Measurements from ENCODE around the gene TRIM43.
"Not testable (repeated sequence)": the region's sequence is repeated elsewhere in the genome, so short reads cannot be mapped to it uniquely, and the experiment has no call there.

TRIM43 gene

GRCh38 chr2:95622728-95623127, 30.9 kb downstream of the TRIM43 start:
- H3K4me1 ChIP-seq (ENCODE audit: control insufficient read depth in 1 of 2, insufficient read depth in 2 of 2, low read length in 2 of 2); H3K4me3 ChIP-seq (ENCODE audit: low read depth, low read length); H2BK5ac ChIP-seq (ENCODE audit: low read depth, low read length, poor library complexity); H3K18ac ChIP-seq (ENCODE audit: low read length); H3K4ac ChIP-seq (ENCODE audit: low read depth, low read length); H2AK5ac ChIP-seq (ENCODE audit: low read length); H2BK120ac ChIP-seq (ENCODE audit: insufficient read depth, low read length, poor library complexity); H3K27ac ChIP-seq (ENCODE audit: low read depth, low read length); DNase-seq; H4K91ac ChIP-seq (ENCODE audit: low read depth, low read length); H3K9ac ChIP-seq (ENCODE audit: low read length); H4K8ac ChIP-seq (ENCODE audit: low read depth, low read length); H3K27me3 ChIP-seq (ENCODE audit: insufficient read depth, low read length); H3K79me2 ChIP-seq (ENCODE audit: control insufficient read depth, insufficient read depth, low read length, poor library complexity); H3K14ac ChIP-seq (ENCODE audit: low read length); H2BK12ac ChIP-seq (ENCODE audit: low read length); H4K12ac ChIP-seq (ENCODE audit: low read depth, low read length); H3K9me3 ChIP-seq (ENCODE audit: insufficient read depth, low read depth, low read length); H3K79me1 ChIP-seq (ENCODE audit: low read length); H3K36me3 ChIP-seq (ENCODE audit: control insufficient read depth in 1 of 2, insufficient read depth in 2 of 2, low read length in 2 of 2); H3K4me2 ChIP-seq (ENCODE audit: low read length); H2AFZ ChIP-seq (ENCODE audit: insufficient read depth, low read length, poor library complexity); H3K23ac ChIP-seq (ENCODE audit: low read length): not testable (repeated sequence)
- no CpG with 5 or more reads among the region's 5 CpGs for WGBS (ENCODE audit: extremely low coverage, insufficient coverage, insufficient read length)

- WGBS (ENCODE audit: extremely low coverage, insufficient coverage, insufficient read length) = no CpG with 5 or more reads among the region's 2 CpGs
- not testable (repeated sequence) for H2AFZ ChIP-seq (ENCODE audit: insufficient read depth, low read length, poor library complexity)
Measured at GRCh38 chr2:95630987-95631386, 39.2 kb downstream of the TRIM43 start.

GRCh38 chr2:95633626-95634259, 41.9 kb downstream of the TRIM43 start:
- not testable (repeated sequence) for H3K18ac ChIP-seq (ENCODE audit: low read length); H3K79me2 ChIP-seq (ENCODE audit: control insufficient read depth, insufficient read depth, low read length, poor library complexity); H4K12ac ChIP-seq (ENCODE audit: low read depth, low read length); H2AK5ac ChIP-seq (ENCODE audit: low read length); H2BK120ac ChIP-seq (ENCODE audit: insufficient read depth, low read length, poor library complexity); DNase-seq; H4K8ac ChIP-seq (ENCODE audit: low read depth, low read length); H3K27ac ChIP-seq (ENCODE audit: low read depth, low read length); H3K4ac ChIP-seq (ENCODE audit: low read depth, low read length); H2BK12ac ChIP-seq (ENCODE audit: low read length); H2BK5ac ChIP-seq (ENCODE audit: low read depth, low read length, poor library complexity); H4K91ac ChIP-seq (ENCODE audit: low read depth, low read length); H3K36me3 ChIP-seq (ENCODE audit: control insufficient read depth in 1 of 2, insufficient read depth in 2 of 2, low read length in 2 of 2); H2AFZ ChIP-seq (ENCODE audit: insufficient read depth, low read length, poor library complexity); H3K9ac ChIP-seq (ENCODE audit: low read length); H3K4me2 ChIP-seq (ENCODE audit: low read length); H3K23ac ChIP-seq (ENCODE audit: low read length); H3K4me1 ChIP-seq (ENCODE audit: control insufficient read depth in 1 of 2, insufficient read depth in 2 of 2, low read length in 2 of 2); H3K9me3 ChIP-seq (ENCODE audit: insufficient read depth, low read depth, low read length); H3K14ac ChIP-seq (ENCODE audit: low read length); H3K4me3 ChIP-seq (ENCODE audit: low read depth, low read length); H3K27me3 ChIP-seq (ENCODE audit: insufficient read depth, low read length); H3K79me1 ChIP-seq (ENCODE audit: low read length)
- no CpG with 5 or more reads among the region's 2 CpGs for WGBS (ENCODE audit: extremely low coverage, insufficient coverage, insufficient read length)

More at GRCh38 chr2:95630987-95631386, 39.2 kb downstream of the TRIM43 start:
- H3K36me3 ChIP-seq (ENCODE audit: control insufficient read depth in 1 of 2, insufficient read depth in 2 of 2, low read length in 2 of 2); H3K18ac ChIP-seq (ENCODE audit: low read length); H3K4me2 ChIP-seq (ENCODE audit: low read length); H2BK12ac ChIP-seq (ENCODE audit: low read length); H4K8ac ChIP-seq (ENCODE audit: low read depth, low read length); H3K79me1 ChIP-seq (ENCODE audit: low read length); H3K27ac ChIP-seq (ENCODE audit: low read depth, low read length); H3K14ac ChIP-seq (ENCODE audit: low read length); H3K4me1 ChIP-seq (ENCODE audit: control insufficient read depth in 1 of 2, insufficient read depth in 2 of 2, low read length in 2 of 2); H4K91ac ChIP-seq (ENCODE audit: low read depth, low read length); H3K4ac ChIP-seq (ENCODE audit: low read depth, low read length); H3K9ac ChIP-seq (ENCODE audit: low read length); H3K23ac ChIP-seq (ENCODE audit: low read length); H2BK120ac ChIP-seq (ENCODE audit: insufficient read depth, low read length, poor library complexity); H3K9me3 ChIP-seq (ENCODE audit: insufficient read depth, low read depth, low read length); H3K79me2 ChIP-seq (ENCODE audit: control insufficient read depth, insufficient read depth, low read length, poor library complexity); H3K27me3 ChIP-seq (ENCODE audit: insufficient read depth, low read length); DNase-seq; H3K4me3 ChIP-seq (ENCODE audit: low read depth, low read length); H2AK5ac ChIP-seq (ENCODE audit: low read length); H4K12ac ChIP-seq (ENCODE audit: low read depth, low read length); H2BK5ac ChIP-seq (ENCODE audit: low read depth, low read length, poor library complexity): not testable (repeated sequence)

- not testable (repeated sequence) for H3K9me3 ChIP-seq (ENCODE audit: insufficient read depth, low read depth, low read length); H3K9ac ChIP-seq (ENCODE audit: low read length); H3K4me1 ChIP-seq (ENCODE audit: control insufficient read depth in 1 of 2, insufficient read depth in 2 of 2, low read length in 2 of 2); H3K18ac ChIP-seq (ENCODE audit: low read length); H3K14ac ChIP-seq (ENCODE audit: low read length); H3K4me3 ChIP-seq (ENCODE audit: low read depth, low read length); H2AK5ac ChIP-seq (ENCODE audit: low read length); H3K79me1 ChIP-seq (ENCODE audit: low read length); H2BK12ac ChIP-seq (ENCODE audit: low read length); H2BK5ac ChIP-seq (ENCODE audit: low read depth, low read length, poor library complexity); H2BK120ac ChIP-seq (ENCODE audit: insufficient read depth, low read length, poor library complexity); H4K91ac ChIP-seq (ENCODE audit: low read depth, low read length); H2AFZ ChIP-seq (ENCODE audit: insufficient read depth, low read length, poor library complexity); H3K36me3 ChIP-seq (ENCODE audit: control insufficient read depth in 1 of 2, insufficient read depth in 2 of 2, low read length in 2 of 2); DNase-seq; H3K4ac ChIP-seq (ENCODE audit: low read depth, low read length); H3K23ac ChIP-seq (ENCODE audit: low read length); H3K27me3 ChIP-seq (ENCODE audit: insufficient read depth, low read length); H4K8ac ChIP-seq (ENCODE audit: low read depth, low read length); H3K4me2 ChIP-seq (ENCODE audit: low read length); H4K12ac ChIP-seq (ENCODE audit: low read depth, low read length); H3K27ac ChIP-seq (ENCODE audit: low read depth, low read length); H3K79me2 ChIP-seq (ENCODE audit: control insufficient read depth, insufficient read depth, low read length, poor library complexity)
- no CpG with 5 or more reads among the region's 25 CpGs for WGBS (ENCODE audit: extremely low coverage, insufficient coverage, insufficient read length)
Measured at GRCh38 chr2:95640515-95641288, 48.9 kb downstream of the TRIM43 start.
